HG03159 (cell line): ENCODE results near the gene RNF32.
"Not testable (repeated sequence)": the region's sequence is repeated elsewhere in the genome, so short reads cannot be mapped to it uniquely, and the experiment has no call there.

Experiments
- ATAC-seq: cut with Tn5 transposase; IDR thresholded peaks from one replicate; pipeline ENCODE4 v1.9.1; 2021; ENCODE audit warnings: mild to moderate bottlenecking, moderate library complexity; ENCODE audit not compliant: unreplicated experiment

The RNF32 gene

GRCh38 chr7:156612930-156613329 lies 27.6 kb upstream of the RNF32 start:
- no peak for ATAC-seq

DNA sequence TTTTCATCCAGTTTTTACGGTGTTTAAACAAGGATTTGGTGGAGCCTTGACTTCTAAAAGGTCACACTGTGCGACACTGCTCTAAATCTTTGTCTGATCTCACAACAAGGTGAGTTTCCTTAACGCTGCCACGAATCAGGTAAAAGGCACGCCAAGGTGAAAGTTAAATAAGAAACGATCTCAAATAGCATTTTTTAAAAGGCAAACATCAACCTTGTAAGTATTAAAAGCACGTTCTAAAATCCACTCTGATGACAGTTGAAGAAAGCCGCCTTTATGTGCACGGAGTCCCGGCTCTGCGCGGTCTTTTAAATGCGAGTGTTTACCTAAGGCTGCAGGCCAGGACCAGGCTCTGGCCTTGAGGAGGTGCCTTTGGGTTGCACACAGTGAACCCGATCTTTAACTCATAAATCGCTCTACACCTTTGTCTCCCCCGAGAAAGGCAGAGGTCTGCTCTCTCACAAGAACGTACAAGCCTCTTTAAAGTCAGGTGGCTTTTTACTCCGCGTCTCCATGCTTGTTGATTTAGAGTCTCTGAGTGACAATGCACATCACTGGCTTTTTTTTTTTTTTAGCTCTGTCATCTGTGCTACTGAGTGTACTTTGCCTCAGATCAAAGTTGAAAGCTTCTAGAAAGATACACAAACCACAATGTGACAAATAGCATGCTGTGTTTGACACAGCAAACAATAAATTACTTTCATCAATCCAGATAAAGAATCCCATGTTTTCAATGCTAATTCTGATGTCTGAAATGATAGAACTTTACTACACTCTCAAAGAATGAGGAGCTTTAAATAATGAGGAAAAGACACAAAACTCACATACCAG lies 25.9 kb upstream of the RNF32 start:
- no peak for ATAC-seq

- no peak for ATAC-seq
Observed at GRCh38 chr7:156616269-156617202, 24.0 kb upstream of the RNF32 start.

DNA sequence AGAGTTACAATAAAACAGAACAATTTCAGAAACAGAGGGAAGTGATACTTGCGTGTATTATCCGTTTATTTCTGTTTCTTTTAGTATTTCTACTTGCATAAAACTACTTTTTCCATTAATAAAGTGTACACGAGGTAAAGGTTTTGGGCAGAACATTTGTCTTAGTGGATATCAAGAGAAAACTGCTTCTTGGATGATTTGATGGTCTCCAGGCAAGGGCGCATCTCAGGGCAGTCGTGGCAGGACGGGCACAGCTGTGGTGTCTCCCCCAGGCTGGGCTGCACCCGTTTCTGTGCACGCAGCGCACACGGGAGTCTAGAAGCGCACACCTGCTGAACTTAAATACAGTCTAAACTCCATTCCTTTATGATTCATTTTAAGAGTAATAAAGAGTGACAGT lies 23.4 kb upstream of the RNF32 start:
- ATAC-seq: no peak

DNA sequence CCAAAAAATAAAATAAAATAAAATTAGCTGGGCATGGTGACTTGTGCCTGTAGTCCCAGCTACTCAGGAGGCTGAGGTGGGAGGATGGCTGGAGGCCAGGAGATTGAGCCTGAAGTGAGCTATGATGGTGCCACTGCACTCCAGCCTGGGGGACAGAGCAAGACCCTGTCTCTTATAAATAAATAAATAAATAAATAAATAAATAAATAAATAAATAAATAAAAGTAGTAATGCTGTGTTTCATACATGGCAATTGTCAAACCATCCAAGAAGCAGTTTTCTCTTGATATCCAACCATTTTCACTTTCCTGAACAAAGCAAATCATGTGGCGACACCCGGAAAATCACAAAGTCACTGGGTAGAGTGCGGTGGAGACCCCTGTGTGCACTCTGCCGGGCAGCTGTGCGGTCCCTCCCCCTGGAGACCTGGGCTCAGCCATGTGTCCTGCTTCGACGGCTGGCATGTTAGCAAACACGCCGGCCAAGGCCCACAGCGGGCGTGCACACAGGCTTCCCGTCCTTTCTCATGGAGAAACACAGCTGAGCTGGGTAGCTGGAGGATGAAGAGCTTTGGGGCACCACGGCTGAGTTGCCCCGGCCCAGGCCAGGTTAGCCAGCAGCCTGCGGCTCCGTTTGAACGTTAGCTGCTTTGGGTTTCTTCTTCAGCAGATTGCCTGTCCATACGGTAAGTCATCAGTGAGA lies 22.3 kb upstream of the RNF32 start:
- no peak for ATAC-seq

GRCh38 chr7:156618780-156619367 lies 21.7 kb upstream of the RNF32 start:
- no peak for ATAC-seq

GRCh38 chr7:156619488-156620290 lies 20.9 kb upstream of the RNF32 start:
- not testable (repeated sequence) for ATAC-seq

DNA sequence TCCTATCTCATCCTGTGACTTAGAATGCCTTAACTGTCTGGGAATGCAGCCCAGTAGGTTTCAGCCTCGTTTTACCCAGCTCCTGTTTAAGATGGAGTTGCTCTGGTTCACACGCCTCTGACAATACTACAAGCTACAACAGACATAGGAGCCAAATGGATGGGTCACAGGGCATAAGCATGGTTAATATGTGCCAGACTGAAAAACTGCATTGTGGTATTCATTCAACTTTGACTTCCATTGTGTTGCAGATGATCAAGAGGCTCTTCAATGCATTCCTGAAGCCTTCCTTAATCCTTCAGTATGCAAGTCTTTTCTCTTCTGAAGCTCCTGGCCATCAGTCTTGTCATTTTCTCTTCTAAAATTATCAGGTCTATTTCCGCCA lies 20.3 kb upstream of the RNF32 start:
- no peak for ATAC-seq

DNA sequence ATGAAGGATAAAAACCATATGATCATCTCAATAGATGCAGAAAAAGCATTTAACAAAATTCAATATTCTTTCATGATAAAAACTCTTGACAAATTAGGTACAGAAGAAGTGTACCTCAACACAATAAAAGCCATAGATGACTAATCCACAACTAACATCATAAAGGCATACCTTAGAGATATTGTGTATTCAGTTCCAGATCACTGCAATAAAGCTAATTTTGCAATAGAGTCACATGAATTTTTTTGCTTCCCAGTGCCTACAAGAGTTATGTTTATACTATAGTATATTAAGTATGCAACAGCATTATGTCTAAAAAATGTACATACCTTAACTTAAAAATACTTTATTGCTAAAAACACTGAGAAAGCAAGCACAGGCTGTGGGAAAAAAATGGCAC lies 18.9 kb upstream of the RNF32 start:
- ATAC-seq: no peak

DNA sequence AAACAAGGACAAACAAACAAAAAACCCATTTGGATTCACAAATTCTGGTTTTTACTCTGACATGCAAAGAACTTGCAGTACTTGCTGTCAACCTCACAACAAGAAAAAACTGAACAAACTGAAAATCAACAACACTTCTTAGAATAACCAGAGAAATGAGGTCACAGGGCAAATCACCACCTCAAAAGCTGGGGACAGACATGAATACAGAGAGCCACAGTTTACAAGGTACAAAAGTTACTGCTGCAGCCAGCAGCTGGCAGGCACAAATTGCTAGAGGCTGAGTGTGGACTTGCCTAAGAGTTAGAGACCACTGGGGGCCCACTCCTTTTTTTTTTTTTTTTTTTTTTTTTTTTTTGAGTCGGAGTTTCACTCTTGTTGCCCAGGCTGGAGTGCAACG lies 15.0 kb upstream of the RNF32 start:
- no peak for ATAC-seq

GRCh38 chr7:156626220-156626895 lies 14.2 kb upstream of the RNF32 start:
- no peak for ATAC-seq

- no peak for ATAC-seq
Observed at GRCh38 chr7:156628562-156628961, 12.0 kb upstream of the RNF32 start.

GRCh38 chr7:156629873-156630272 lies 10.7 kb upstream of the RNF32 start:
- ATAC-seq: no peak

- ATAC-seq: no peak
Observed at GRCh38 chr7:156634117-156634516, 6.5 kb upstream of the RNF32 start.

DNA sequence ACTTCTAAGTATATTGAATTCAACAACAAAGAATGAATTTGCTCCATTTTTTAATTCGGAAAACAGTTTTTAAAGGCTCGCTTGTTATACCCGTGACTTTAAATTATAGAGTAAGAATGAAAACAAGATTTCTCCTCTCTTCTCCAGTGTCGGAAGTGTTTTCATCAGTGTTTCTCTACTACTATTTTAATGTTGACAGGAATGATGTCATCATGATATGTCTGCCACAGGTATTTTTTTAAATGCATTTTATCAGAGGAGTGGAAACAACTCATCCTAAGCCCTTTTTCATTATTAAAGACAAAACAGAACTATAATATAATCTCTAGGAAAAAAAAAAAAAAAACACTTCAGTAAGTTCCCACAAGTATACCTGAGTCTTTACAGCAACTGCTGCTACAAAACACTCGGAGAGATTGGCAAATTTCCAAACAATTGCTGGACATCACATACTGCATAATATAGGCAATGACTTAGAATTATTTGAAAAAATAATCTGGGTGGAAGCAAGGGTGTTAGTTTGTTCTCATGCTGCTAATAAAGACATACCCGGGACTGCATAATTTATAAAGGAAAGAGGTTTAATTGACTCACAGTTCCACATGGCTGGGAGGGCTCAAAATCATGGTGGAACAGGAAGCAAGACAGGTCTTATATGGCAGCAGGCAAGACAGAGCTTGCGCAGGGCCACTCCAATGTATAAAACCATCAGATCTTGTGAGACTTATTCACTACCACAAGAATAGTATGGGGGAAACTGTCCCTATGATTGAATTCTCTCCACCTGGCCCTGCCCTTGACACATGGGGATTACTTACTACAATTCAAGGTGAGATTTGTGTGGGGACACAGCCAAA lies 4.8 kb upstream of the RNF32 start:
- ATAC-seq: no peak

DNA sequence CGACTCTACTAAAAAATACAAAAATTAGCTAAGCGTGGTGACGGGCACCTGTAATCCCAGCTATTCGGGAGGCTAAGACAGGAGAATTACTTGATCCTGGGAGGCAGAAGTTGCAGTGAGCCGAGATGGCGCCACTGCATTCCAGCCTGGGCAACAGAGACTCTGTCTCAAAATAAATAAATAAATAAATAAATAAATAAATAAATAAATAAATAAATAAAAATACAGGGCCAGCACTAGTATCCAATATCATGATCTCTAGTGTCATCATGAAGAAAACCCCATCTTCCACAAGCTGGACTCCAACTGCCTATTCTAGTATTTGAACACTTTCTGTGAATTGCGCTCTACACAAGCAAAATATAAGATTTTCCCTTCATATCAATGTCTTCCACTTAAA lies 3.5 kb upstream of the RNF32 start:
- not testable (repeated sequence) for ATAC-seq

- no peak for ATAC-seq
Observed at GRCh38 chr7:156638443-156639077, 2.0 kb upstream of the RNF32 start.
